ENCODE measurements around the gene FN3KRP. TPM values are rescaled to one million over a fixed set of nuclear protein-coding genes. Genes with fewer than 3 reads are reported as not detected.

The FN3KRP gene
- total RNA-seq, 1 donor from 2014 or later, result 25.3 TPM

- H3K36me3 ChIP-seq (ENCODE audit: control insufficient read depth, insufficient read depth, low read length), result no peaks in the 10 kb centered on the region
- H3K4me3 ChIP-seq (ENCODE audit: low read depth, low read length), result no peak overlapping the region
- DNase-seq (ENCODE audit: low read depth), result no peak
- H3K27me3 ChIP-seq (ENCODE audit: control insufficient read depth, insufficient read depth, low read length), result no peaks in the 10 kb centered on the region
- no peak for TF ChIP-seq CTCF (IDR thresholded peaks at IDR 0.05; ENCODE audit: insufficient read depth, low read length, poor library complexity, severe bottlenecking)
Measured at GRCh38 chr17:82670661-82671450, 45.6 kb upstream of the FN3KRP start.

- no peaks in the 10 kb centered on the region for H3K36me3 ChIP-seq (ENCODE audit: control insufficient read depth, insufficient read depth, low read length)
- no peaks in the 10 kb centered on the region for H3K27me3 ChIP-seq (ENCODE audit: control insufficient read depth, insufficient read depth, low read length)
- DNase-seq (ENCODE audit: low read depth), result no peak
- TF ChIP-seq CTCF (IDR thresholded peaks at IDR 0.05; ENCODE audit: insufficient read depth, low read length, poor library complexity, severe bottlenecking), result no peak
- H3K4me3 ChIP-seq (ENCODE audit: low read depth, low read length), result no peak overlapping the region
Measured at GRCh38 chr17:82674656-82675475, 41.6 kb upstream of the FN3KRP start.

- H3K4me3 ChIP-seq (ENCODE audit: low read depth, low read length), result no peak overlapping the region
- no peak for TF ChIP-seq CTCF (IDR thresholded peaks at IDR 0.05; ENCODE audit: insufficient read depth, low read length, poor library complexity, severe bottlenecking)
- DNase-seq (ENCODE audit: low read depth), result no peak
- H3K27me3 ChIP-seq (ENCODE audit: control insufficient read depth, insufficient read depth, low read length), result no peaks in the 10 kb centered on the region
- H3K36me3 ChIP-seq (ENCODE audit: control insufficient read depth, insufficient read depth, low read length), result no peaks in the 10 kb centered on the region
Measured at GRCh38 chr17:82675476-82676245, 40.8 kb upstream of the FN3KRP start.

GRCh38 chr17:82677353-82677925, 39.1 kb upstream of the FN3KRP start:
- H3K27me3 ChIP-seq (ENCODE audit: control insufficient read depth, insufficient read depth, low read length), result no peaks in the 10 kb centered on the region
- TF ChIP-seq CTCF (IDR thresholded peaks at IDR 0.05; ENCODE audit: insufficient read depth, low read length, poor library complexity, severe bottlenecking), result no peak
- no peak for DNase-seq (ENCODE audit: low read depth)
- H3K4me3 ChIP-seq (ENCODE audit: low read depth, low read length), result no peak overlapping the region
- H3K36me3 ChIP-seq (ENCODE audit: control insufficient read depth, insufficient read depth, low read length), result no peaks in the 10 kb centered on the region

- Histone ChIP-seq H3K4me3 (ENCODE audit: low read depth, low read length) (no peak overlapping the region), H3K36me3 (ENCODE audit: control insufficient read depth, insufficient read depth, low read length) (no peaks in the 10 kb centered on the region), H3K27me3 (ENCODE audit: control insufficient read depth, insufficient read depth, low read length) (no peaks in the 10 kb centered on the region)
- no peak for DNase-seq (ENCODE audit: low read depth)
- no peak for TF ChIP-seq CTCF (IDR thresholded peaks at IDR 0.05; ENCODE audit: insufficient read depth, low read length, poor library complexity, severe bottlenecking)
Measured at GRCh38 chr17:82678265-82678891, 38.1 kb upstream of the FN3KRP start.

Measured in kidney epithelial cell (primary cell).